ENCODE data around the gene CMIP.

Gene CMIP

GRCh38 chr16:81716478-81717225, 272.0 kb downstream of the CMIP start:
- H3K4me3 ChIP-seq (ENCODE audit: low read depth, low read length), result peak overlapping the region; percentile 53
- peak; percentile 91 for DNase-seq (ENCODE audit: low read depth)
- no peak for TF ChIP-seq CTCF (IDR thresholded peaks at IDR 0.05; ENCODE audit: insufficient read depth, low read depth, low read length, missing control alignments)

- TF ChIP-seq CTCF (IDR thresholded peaks at IDR 0.05; ENCODE audit: insufficient read depth, low read depth, low read length, missing control alignments), result no peak
- no peak for DNase-seq (ENCODE audit: low read depth)
- H3K4me3 ChIP-seq (ENCODE audit: low read depth, low read length), result no peak overlapping the region
Observed at GRCh38 chr16:81717662-81718189, 273.1 kb downstream of the CMIP start.

GRCh38 chr16:81718637-81719036, 274.0 kb downstream of the CMIP start:
- TF ChIP-seq CTCF (IDR thresholded peaks at IDR 0.05; ENCODE audit: insufficient read depth, low read depth, low read length, missing control alignments), result no peak
- DNase-seq (ENCODE audit: low read depth), result no peak
- no peak overlapping the region for H3K4me3 ChIP-seq (ENCODE audit: low read depth, low read length)

GRCh38 chr16:81719993-81720392, 275.4 kb downstream of the CMIP start:
- no peak for TF ChIP-seq CTCF (IDR thresholded peaks at IDR 0.05; ENCODE audit: insufficient read depth, low read depth, low read length, missing control alignments)
- H3K4me3 ChIP-seq (ENCODE audit: low read depth, low read length), result no peak overlapping the region
- DNase-seq (ENCODE audit: low read depth), result no peak

GRCh38 chr16:81720973-81721906, 276.6 kb downstream of the CMIP start:
- DNase-seq (ENCODE audit: low read depth), result no peak

More at GRCh38 chr16:81720973-81721906, 276.6 kb downstream of the CMIP start:
- no peak overlapping the region for H3K4me3 ChIP-seq (ENCODE audit: low read depth, low read length)
- no peak for TF ChIP-seq CTCF (IDR thresholded peaks at IDR 0.05; ENCODE audit: insufficient read depth, low read depth, low read length, missing control alignments)

Data from GM12865 (cell line).